ENCODE results near the gene KIAA1191.

The KIAA1191 gene

GRCh38 chr5:176397736-176398420, 36.3 kb upstream of the KIAA1191 start:
- H4K91ac ChIP-seq (ENCODE audit: low read depth, low read length, poor library complexity), result no peak overlapping the region
- H3K36me3 ChIP-seq (replicated peaks in 1 of 2; ENCODE audit: control insufficient read depth in 2 of 2, insufficient read depth in 2 of 2, low read length in 2 of 2), result peaks cover 6 to 7% of the 10 kb centered on the region in 2 donors
- no CpG with 5 or more reads among the region's 18 CpGs for WGBS, 2 donors (ENCODE audit: extremely low coverage in 2 of 2, insufficient read length in 2 of 2, insufficient replicate concordance in 1 of 2)
- no peak for DNase-seq (ENCODE audit: low spot score)
- no peaks in the 10 kb centered on the region for H3K27me3 ChIP-seq (ENCODE audit: control insufficient read depth in 3 of 3, insufficient read depth in 3 of 3, low read depth in 1 of 3, low read length in 3 of 3)
- H3K23ac ChIP-seq (ENCODE audit: low read depth, low read length, poor library complexity), result no peak overlapping the region
- no peak overlapping the region for H3K18ac ChIP-seq (ENCODE audit: low read length)
- H3K27ac ChIP-seq (replicated peaks; ENCODE audit: low read length), result no peak overlapping the region
- H3K4ac ChIP-seq (ENCODE audit: low read length), result no peak overlapping the region
- H3K9me3 ChIP-seq (replicated peaks in 1 of 2; ENCODE audit: control insufficient read depth in 2 of 2, insufficient read depth in 1 of 2, low read depth in 1 of 2, low read length in 2 of 2), result no peaks in the 10 kb centered on the region
- H2AFZ ChIP-seq (ENCODE audit: low read length), result no peak overlapping the region
- no peak overlapping the region for H3K14ac ChIP-seq (ENCODE audit: low read length)
- H2AK5ac ChIP-seq (ENCODE audit: low read depth, low read length), result no peak overlapping the region
- no peak overlapping the region for H3K4me2 ChIP-seq (ENCODE audit: insufficient read depth, low read length, poor library complexity, severe bottlenecking)
- no peak overlapping the region for H4K8ac ChIP-seq (ENCODE audit: low read depth, low read length)
- no peak overlapping the region for H2BK15ac ChIP-seq (ENCODE audit: low read length)
- no peak overlapping the region for H2BK12ac ChIP-seq (ENCODE audit: low read length)
- H3K79me1 ChIP-seq (ENCODE audit: low read depth, low read length), result peaks cover 5% of the 10 kb centered on the region
- H3K4me3 ChIP-seq (ENCODE audit: low read length in 2 of 2), result no peak overlapping the region
- H2BK120ac ChIP-seq (ENCODE audit: low read depth, low read length), result no peak overlapping the region
- H3K4me1 ChIP-seq (ENCODE audit: control insufficient read depth in 2 of 2, insufficient read depth in 1 of 2, low read depth in 1 of 2, low read length in 2 of 2), result no peaks in the 10 kb centered on the region
- no peak overlapping the region for H2BK5ac ChIP-seq (ENCODE audit: low read length)
- H3K9ac ChIP-seq (ENCODE audit: low read depth, low read length, poor library complexity), result no peak overlapping the region

DNA sequence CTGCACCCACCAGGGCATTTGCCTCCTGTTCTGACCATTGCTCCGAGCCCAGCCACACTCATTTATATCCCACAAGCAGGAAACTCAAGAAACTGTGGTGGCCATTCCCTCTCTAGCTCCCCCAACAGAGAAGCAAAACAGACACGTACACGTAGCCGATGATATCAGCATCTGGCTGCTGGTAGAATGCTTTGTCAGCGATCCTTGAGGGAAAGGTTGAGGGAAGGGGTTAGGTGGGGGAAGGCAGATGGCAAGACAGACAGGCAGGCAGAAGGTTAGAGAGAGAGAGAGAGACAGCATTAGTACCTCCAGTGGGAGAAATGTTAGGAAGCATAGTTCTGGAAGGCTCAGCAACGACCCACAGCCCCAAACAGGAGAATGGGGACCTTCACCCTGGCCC, 34.8 kb upstream of the KIAA1191 start:
- Histone ChIP-seq H3K14ac (ENCODE audit: low read length) (no peak overlapping the region), H3K9me3 (replicated peaks in 1 of 2; ENCODE audit: control insufficient read depth in 2 of 2, insufficient read depth in 1 of 2, low read depth in 1 of 2, low read length in 2 of 2) (no peaks in the 10 kb centered on the region), H2BK15ac (ENCODE audit: low read length) (no peak overlapping the region), H2BK5ac (ENCODE audit: low read length) (no peak overlapping the region), H2BK120ac (ENCODE audit: low read depth, low read length) (no peak overlapping the region), H2AFZ (ENCODE audit: low read length) (no peak overlapping the region), H2BK12ac (ENCODE audit: low read length) (no peak overlapping the region), H3K23ac (ENCODE audit: low read depth, low read length, poor library complexity) (no peak overlapping the region), H3K27ac (replicated peaks; ENCODE audit: low read length) (no peak overlapping the region), H3K18ac (ENCODE audit: low read length) (no peak overlapping the region), H3K9ac (ENCODE audit: low read depth, low read length, poor library complexity) (no peak overlapping the region), H3K4me1 (ENCODE audit: control insufficient read depth in 2 of 2, insufficient read depth in 1 of 2, low read depth in 1 of 2, low read length in 2 of 2) (no peaks in the 10 kb centered on the region), H3K36me3 (replicated peaks in 1 of 2; ENCODE audit: control insufficient read depth in 2 of 2, insufficient read depth in 2 of 2, low read length in 2 of 2) (peaks cover 7 to 21% of the 10 kb centered on the region in 2 donors), H3K79me1 (ENCODE audit: low read depth, low read length) (peaks cover 5% of the 10 kb centered on the region), H3K4me3 (ENCODE audit: low read length in 2 of 2) (no peak overlapping the region), H3K27me3 (ENCODE audit: control insufficient read depth in 3 of 3, insufficient read depth in 3 of 3, low read depth in 1 of 3, low read length in 3 of 3) (no peaks in the 10 kb centered on the region), H4K91ac (ENCODE audit: low read depth, low read length, poor library complexity) (no peak overlapping the region), H3K4ac (ENCODE audit: low read length) (no peak overlapping the region), H4K8ac (ENCODE audit: low read depth, low read length) (no peak overlapping the region), H2AK5ac (ENCODE audit: low read depth, low read length) (no peak overlapping the region), H3K4me2 (ENCODE audit: insufficient read depth, low read length, poor library complexity, severe bottlenecking) (no peak overlapping the region)
- no peak for DNase-seq (ENCODE audit: low spot score)
- no CpG with 5 or more reads among the region's 6 CpGs for WGBS, 2 donors (ENCODE audit: extremely low coverage in 2 of 2, insufficient read length in 2 of 2, insufficient replicate concordance in 1 of 2)

- Histone ChIP-seq H3K4me3 (ENCODE audit: low read length in 2 of 2) (no peak overlapping the region), H3K27ac (replicated peaks; ENCODE audit: low read length) (no peak overlapping the region), H2BK12ac (ENCODE audit: low read length) (no peak overlapping the region), H2AFZ (ENCODE audit: low read length) (no peak overlapping the region), H3K36me3 (replicated peaks in 1 of 2; ENCODE audit: control insufficient read depth in 2 of 2, insufficient read depth in 2 of 2, low read length in 2 of 2) (peaks cover 11 to 32% of the 10 kb centered on the region in 2 donors), H3K27me3 (ENCODE audit: control insufficient read depth in 3 of 3, insufficient read depth in 3 of 3, low read depth in 1 of 3, low read length in 3 of 3) (no peaks in the 10 kb centered on the region), H3K18ac (ENCODE audit: low read length) (no peak overlapping the region), H2BK5ac (ENCODE audit: low read length) (no peak overlapping the region), H3K4ac (ENCODE audit: low read length) (no peak overlapping the region), H3K4me2 (ENCODE audit: insufficient read depth, low read length, poor library complexity, severe bottlenecking) (no peak overlapping the region), H2BK120ac (ENCODE audit: low read depth, low read length) (no peak overlapping the region), H3K4me1 (ENCODE audit: control insufficient read depth in 2 of 2, insufficient read depth in 1 of 2, low read depth in 1 of 2, low read length in 2 of 2) (no peaks in the 10 kb centered on the region), H3K9ac (ENCODE audit: low read depth, low read length, poor library complexity) (peak overlapping the region; percentile 60), H2BK15ac (ENCODE audit: low read length) (no peak overlapping the region), H3K14ac (ENCODE audit: low read length) (no peak overlapping the region), H4K8ac (ENCODE audit: low read depth, low read length) (peak overlapping the region; percentile 72), H4K91ac (ENCODE audit: low read depth, low read length, poor library complexity) (no peak overlapping the region), H3K23ac (ENCODE audit: low read depth, low read length, poor library complexity) (no peak overlapping the region), H3K79me1 (ENCODE audit: low read depth, low read length) (peaks cover 5% of the 10 kb centered on the region), H3K9me3 (replicated peaks in 1 of 2; ENCODE audit: control insufficient read depth in 2 of 2, insufficient read depth in 1 of 2, low read depth in 1 of 2, low read length in 2 of 2) (no peaks in the 10 kb centered on the region), H2AK5ac (ENCODE audit: low read depth, low read length) (no peak overlapping the region)
- no peak for DNase-seq (ENCODE audit: low spot score)
- no CpG with 5 or more reads among the region's 11 CpGs for WGBS, 2 donors (ENCODE audit: extremely low coverage in 2 of 2, insufficient read length in 2 of 2, insufficient replicate concordance in 1 of 2)
Observed at GRCh38 chr5:176394881-176395675, 33.5 kb upstream of the KIAA1191 start.

DNA sequence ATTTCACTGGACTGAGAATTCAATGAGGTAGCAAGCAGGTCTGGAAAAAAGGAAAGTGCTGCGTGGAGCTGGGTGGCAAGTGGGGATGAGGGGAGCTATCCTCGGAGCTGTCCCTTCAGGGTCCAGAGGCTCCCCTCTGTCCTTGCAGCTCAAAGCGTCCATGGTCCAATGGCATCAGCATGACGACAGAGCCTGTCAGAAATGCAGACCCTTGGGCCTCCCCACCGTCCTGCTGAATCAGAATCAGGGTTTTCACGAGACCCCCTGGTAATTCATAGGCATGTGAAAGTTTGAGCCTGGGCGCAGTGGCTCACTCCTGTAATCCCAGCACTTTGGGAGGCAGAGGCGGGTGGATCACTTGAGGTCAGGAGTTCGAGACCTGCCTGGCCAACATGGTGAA, 32.5 kb upstream of the KIAA1191 start:
- no peak overlapping the region for H2BK15ac ChIP-seq (ENCODE audit: low read length)
- H4K91ac ChIP-seq (ENCODE audit: low read depth, low read length, poor library complexity), result peak overlapping the region; percentile 59
- no peak overlapping the region for H3K4me3 ChIP-seq (ENCODE audit: low read length in 2 of 2)
- no peak overlapping the region for H2BK12ac ChIP-seq (ENCODE audit: low read length)
- no peak overlapping the region for H2AFZ ChIP-seq (ENCODE audit: low read length)
- H3K4me2 ChIP-seq (ENCODE audit: insufficient read depth, low read length, poor library complexity, severe bottlenecking), result no peak overlapping the region
- no peak overlapping the region for H3K14ac ChIP-seq (ENCODE audit: low read length)
- peak overlapping the region; percentile 66 for H3K9ac ChIP-seq (ENCODE audit: low read depth, low read length, poor library complexity)
- no peak overlapping the region for H2BK120ac ChIP-seq (ENCODE audit: low read depth, low read length)
- no peak overlapping the region for H4K8ac ChIP-seq (ENCODE audit: low read depth, low read length)
- no peak overlapping the region for H3K18ac ChIP-seq (ENCODE audit: low read length)
- no peaks in the 10 kb centered on the region for H3K27me3 ChIP-seq (ENCODE audit: control insufficient read depth in 3 of 3, insufficient read depth in 3 of 3, low read depth in 1 of 3, low read length in 3 of 3)
- no peak for DNase-seq (ENCODE audit: low spot score)
- peaks cover 5% of the 10 kb centered on the region for H3K79me1 ChIP-seq (ENCODE audit: low read depth, low read length)
- WGBS, 2 donors (ENCODE audit: extremely low coverage in 2 of 2, insufficient read length in 2 of 2, insufficient replicate concordance in 1 of 2), result no CpG with 5 or more reads among the region's 9 CpGs
- H2AK5ac ChIP-seq (ENCODE audit: low read depth, low read length), result no peak overlapping the region
- H3K36me3 ChIP-seq (replicated peaks in 1 of 2; ENCODE audit: control insufficient read depth in 2 of 2, insufficient read depth in 2 of 2, low read length in 2 of 2), result peaks cover 11 to 32% of the 10 kb centered on the region in 2 donors
- H3K27ac ChIP-seq (replicated peaks; ENCODE audit: low read length), result no peak overlapping the region
- H3K4me1 ChIP-seq (ENCODE audit: control insufficient read depth in 2 of 2, insufficient read depth in 1 of 2, low read depth in 1 of 2, low read length in 2 of 2), result peaks cover 0 to 4% of the 10 kb centered on the region in 2 donors
- H3K4ac ChIP-seq (ENCODE audit: low read length), result no peak overlapping the region
- no peak overlapping the region for H2BK5ac ChIP-seq (ENCODE audit: low read length)
- no peak overlapping the region for H3K23ac ChIP-seq (ENCODE audit: low read depth, low read length, poor library complexity)
- H3K9me3 ChIP-seq (replicated peaks in 1 of 2; ENCODE audit: control insufficient read depth in 2 of 2, insufficient read depth in 1 of 2, low read depth in 1 of 2, low read length in 2 of 2), result no peaks in the 10 kb centered on the region
